NCI-H2196 (cell line): ENCODE results near the gene SMC2.
A peak's percentile ranks its signal among the peaks of the same experiment; 100 is the strongest.

Experiments used
- DNase-seq: peaks from one replicate; lab custom pipeline; 2025; ENCODE audit not compliant: unreplicated experiment; lab: John Stamatoyannopoulos, UW

The SMC2 gene

DNA sequence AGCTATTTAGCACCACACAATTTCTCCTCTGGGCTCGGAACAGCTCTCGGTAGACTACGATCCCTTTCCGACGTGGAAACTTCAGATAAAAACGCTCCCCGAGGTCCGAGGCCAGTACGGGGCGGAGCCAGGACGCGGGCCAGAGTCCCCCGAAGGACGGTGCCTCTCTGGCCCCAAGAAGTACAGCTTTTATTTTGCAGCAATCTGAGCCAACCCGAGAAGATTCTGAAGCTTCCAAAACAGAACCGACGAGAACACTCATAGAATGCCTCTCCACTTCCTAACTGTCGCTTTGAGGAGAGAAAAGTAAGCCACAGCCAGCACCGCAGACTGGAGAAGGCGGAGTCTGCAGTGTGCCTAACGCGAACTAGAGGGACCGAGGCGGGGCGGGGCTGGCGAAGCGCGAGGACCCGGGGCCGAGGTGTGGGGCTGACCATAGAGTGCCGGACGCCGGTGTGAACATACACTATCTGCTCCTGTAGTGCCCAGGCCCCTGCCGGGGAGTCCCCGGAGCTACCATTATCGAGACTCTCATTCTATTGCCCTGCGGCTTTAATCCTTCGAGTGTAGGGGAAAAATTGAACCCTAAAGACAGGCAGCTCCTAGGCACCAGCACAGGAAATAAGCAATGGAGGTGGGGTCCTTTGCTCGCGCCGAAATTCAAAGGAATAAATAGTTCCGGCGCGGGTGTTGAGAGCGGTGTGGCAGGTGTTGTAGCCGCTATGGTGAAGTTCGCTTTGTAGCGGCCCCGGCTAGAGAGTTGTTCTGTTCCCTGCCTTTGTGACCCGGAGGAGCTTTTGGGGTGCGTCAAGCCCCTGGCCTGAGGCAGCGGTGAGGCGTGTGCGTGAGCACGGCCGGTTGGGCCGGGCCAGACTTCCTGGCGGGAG is at the start of gene SMC2:
Gene SMC2, plus strand, starts transcription at position 663 of the 887 bp plus-strand sequence. CDS start 1,076 bp downstream, outside the sequence.
- peak; percentile 90 for DNase-seq

DNA sequence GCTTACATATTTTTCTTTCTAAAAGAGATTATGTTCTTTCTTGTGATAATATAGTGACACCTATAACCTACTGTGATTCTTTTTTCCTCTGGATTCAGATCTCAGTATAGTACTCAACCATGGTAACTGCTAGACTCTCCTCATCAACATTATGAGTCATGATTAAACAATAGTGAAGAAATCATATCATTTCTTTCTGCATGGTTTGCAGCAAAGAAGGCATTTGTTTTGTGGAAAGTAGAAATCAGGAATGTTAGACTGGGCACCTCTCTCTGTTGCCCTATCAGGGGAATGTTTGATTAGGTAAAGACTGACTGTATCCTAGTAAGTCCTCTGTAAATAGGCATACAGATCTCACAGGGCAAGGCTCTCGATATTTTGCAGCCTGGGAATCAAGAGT is 25.6 kb upstream of the SMC2 start:
- no peak for DNase-seq

DNA sequence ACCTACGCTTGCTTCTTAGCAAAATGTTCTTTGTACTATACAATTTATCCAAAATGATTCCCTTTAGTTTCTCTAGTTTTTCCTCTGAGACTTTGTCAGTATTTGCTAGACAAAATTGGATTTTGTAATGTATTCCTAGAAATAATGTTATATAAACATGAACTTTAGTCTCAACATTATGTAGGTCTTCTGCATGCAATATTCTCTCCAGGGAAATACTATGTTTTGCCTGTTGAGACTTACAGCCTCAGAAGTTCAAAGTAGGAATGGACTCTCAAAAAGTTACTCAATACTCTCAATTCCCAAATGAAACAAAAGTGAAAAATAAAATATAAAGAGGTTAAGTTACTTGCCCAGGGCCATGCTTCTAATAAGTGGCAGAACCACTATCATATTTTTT is 24.8 kb upstream of the SMC2 start:
- DNase-seq = no peak

DNA sequence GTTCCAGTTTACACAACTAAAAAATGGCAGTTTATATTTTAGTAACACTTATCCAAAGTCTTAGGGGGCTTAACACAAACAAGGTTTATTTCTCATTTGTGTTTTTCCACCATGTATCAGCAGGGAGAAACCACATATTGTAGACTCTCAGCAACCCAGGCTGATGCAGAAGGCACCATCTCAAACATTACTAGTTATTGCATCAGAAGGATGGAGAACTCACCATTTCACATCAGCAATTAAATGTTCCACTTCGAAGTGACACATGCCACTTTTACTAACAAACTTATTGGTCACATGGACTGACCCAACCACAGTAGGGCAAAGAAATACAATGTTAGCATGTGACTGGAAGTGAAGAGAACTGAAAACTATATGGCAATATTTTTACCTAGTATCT is 22.5 kb upstream of the SMC2 start:
- DNase-seq = no peak

DNA sequence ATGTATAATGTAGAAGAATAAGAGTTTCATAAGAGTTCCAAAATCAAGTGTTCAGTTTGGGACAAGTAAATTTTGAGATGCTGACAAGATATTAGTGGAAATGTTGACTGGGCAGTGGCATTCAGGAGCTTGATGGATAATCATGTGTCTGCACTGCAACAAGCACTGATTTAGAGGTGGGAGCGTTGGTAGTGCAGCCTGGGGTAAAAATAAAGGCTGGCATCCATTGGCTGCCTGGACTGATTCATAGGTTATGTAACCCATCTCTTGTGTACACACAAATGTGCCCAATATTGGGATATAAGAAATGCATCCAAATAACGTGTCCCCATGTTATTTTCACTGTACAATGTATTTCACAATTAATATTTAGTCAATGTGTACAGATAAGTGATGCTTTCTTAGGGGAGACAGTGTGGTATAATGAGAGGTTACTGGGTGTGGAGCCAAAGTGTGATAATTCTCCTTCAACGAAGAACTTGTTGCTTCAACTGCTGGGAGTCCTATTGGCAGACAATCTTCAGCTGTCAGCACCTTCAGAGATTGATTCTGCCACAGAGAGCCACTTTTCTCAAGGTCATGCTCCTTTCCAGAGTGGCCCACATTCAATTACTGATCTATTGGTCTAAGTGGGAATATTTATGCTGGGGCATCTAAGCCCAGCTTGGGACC is 20.9 kb upstream of the SMC2 start:
- DNase-seq = no peak

DNA sequence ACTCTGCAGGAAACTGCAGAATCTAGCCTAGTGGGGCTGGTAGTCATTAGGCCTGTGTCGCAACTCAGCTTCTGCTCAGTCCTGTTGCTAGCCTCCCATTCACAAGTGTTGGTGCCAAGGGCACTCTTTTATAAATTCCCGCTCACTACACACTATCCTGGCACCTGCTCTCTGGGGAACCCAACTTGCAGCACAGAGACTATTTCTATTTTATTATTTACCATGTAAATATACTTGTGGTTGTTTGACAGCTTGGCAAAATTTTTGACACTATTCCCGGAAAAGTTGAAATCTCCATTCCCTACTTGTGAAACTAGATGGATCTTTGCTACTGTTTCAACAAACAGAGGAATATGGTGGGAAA is 20.4 kb upstream of the SMC2 start:
- no peak for DNase-seq

DNA sequence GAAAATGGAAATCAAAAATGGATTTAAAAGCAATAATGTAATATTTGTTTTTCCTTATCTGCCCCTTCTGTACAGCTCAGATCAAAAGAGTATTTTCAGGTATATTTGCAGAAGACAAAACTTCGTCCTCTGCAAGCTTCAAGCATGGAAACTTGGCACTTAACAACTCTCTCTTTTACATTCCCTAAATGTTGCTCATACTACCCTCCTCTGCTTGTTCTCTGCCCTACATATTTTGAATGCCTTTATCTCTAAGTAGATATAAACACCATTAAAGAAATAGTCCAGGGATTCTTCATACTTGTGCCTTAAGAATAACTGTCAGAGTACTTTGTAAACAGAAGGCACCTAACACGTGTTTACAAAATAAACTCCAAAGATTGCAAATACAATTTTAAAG is 19.2 kb upstream of the SMC2 start:
- no peak for DNase-seq

DNA sequence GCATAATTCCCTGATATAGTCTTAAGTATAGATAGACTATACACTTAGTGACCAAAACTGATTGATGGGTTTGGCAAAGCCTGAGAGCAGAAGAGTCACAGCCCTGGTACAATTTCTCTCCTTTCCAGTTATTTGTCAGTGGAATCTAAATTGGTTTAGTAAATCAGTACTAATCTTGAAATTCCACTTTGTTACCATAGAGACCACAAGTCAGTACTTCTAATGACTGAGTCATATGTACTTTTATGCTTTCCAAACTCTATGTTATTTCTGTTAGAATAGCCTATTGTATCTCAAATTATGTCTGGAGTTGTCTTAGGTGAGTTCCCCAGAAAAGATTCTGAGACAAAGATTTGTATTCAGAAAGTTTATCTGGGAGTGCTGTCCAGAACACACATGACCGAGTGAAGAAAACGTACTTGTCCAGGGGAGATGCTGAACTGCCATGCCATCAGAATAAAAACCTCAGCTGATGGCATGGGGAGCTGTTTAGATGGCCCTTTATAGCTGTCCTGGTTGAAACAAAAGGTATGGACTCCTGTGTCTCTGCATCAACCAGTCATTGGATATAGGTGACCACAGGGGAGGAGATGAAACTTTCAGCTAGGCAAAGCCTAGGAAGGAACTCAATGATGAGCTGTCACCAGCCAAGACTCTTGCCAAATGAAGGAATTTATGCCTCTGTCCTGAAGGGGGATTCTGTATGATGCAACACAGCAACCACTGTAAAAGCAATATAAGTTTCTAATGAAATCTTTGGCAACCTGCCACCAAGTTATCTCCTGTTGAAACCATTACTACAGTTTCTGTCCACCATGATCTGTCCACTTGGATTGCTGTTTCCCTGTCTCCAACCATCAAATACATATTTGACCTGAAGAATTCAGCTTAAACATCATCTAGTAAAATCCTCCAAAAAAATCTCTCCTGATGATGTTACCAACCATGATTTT is 18.0 kb upstream of the SMC2 start:
- no peak for DNase-seq

DNA sequence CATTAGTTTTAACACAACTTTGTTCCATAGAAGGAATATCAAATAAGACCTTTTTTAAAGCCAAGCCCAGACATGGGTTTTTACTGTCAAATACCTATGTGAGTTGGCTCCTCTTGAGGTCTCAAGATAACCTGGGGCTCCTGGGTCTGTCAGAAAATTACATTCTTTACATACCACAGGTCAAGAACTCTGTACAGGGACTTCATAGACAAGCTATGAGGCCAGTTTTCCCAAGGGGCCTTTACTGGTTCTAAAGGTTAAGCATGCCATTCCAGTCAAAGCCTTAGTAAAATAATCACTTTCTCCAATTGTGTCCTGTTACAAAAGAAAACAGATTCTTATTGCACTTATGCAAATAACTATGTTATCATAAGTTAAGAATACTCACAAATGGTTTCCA is 15.5 kb upstream of the SMC2 start:
- DNase-seq = no peak

DNA sequence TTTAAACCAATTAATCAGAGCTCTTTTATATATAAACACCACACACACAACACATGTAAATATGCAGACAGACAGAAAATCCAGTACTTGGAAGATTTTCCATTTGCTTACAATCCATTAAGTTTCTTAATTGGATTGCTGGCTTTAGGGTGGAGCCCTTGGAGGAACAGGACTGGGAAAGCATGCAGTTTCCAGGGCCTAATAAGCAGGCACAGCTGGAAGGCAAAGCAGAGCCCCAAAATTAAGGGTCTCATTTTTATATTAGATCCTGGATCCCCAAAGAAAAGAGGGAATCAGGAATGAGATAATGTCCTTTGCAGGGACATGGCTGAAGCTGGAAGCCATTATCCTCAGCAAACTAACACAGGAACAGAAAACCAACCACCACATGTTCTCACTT is 13.1 kb upstream of the SMC2 start:
- no peak for DNase-seq

DNA sequence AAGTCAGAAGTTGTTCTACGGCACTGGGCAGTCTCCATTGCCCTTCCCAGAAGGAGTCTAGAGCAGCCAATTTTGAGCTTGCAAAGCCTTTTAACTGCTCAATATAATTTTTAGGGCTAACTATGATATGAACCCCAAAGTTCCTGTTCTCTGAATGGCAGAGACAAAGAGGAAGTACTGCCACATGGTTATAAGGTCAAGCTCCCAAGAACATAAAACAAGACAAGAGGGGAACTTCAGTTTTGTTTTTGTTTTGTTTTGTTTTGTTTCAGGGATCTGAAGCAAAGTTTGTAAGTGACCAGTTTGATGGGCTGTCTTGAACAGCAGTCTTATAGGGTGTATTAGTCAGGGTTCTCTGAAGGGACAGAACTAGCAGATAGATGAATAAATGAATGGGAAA is 11.9 kb upstream of the SMC2 start:
- DNase-seq = no peak

DNA sequence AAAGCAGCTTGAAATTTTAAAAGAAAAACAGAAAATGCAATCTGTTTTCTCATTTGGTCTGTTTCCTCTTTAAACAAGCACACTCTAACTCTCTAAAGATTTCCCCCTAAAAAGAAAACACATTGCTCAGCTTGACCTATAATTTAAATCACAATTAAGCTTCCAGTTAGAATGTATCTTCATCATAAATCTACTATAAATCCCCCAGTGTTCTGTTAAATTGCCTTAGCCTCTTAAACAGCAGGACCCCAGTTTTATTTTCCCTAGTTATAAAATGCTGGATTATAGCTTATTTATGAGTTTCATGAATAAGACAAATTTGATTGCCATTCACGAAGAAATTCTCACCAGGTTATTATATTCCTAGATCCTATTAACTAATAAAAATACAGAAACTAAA is 8.6 kb upstream of the SMC2 start:
- DNase-seq = no peak

DNA sequence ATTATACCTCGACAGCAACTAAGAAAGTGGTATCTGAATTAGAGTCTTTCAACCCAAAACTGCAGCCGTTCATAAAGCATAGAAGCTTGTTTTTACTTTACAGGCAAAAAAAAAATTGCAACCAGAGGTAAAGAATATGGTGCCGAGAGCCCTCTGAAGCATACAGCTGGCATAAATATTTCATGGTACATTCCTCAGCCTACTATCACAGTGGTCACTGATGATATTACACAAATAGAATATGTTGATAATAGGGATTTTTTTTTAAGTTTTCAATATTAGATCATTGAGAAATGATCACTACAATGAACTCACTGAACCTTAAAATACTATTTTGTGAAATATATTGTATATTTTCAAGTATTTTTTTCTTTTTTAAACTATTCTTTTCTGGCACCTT is 6.2 kb upstream of the SMC2 start:
- DNase-seq = no peak

DNA sequence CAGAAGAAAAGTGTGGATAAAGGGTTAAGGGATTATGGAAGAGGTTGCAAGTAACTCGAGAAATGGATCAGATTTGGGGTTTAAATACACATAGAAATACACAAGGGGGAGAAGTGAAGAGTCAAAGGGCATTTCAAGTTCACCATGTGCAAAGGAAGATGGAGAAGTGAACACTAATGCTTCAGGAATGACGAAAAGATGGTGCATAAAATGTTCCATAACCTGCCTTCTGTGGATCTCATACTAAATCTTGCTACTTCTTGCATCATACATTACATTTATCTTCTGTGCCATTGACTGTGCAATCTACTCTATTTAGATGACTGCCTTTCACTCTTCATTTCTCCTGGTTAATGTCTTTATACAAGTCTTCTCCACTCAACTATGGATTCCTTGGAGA is 5.7 kb upstream of the SMC2 start:
- no peak for DNase-seq

DNA sequence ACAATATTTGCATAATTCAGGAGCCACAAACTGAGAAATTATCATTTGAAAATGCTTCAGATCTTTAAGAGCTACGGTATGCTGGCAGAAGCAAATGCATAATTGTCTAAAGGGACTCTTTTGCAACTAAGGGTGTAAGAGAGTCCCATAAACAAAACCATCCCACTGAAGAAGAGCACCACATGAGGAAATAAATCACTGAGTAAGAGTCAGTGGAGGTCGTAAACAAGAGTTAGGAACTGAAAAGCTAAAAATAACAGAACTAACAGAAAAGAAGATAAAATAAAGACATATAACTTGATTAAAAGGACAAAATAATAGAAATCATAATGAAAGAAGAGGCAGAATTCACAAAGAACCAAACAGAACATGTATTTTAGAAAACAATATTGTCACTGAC is 3.5 kb upstream of the SMC2 start:
- DNase-seq = no peak

DNA sequence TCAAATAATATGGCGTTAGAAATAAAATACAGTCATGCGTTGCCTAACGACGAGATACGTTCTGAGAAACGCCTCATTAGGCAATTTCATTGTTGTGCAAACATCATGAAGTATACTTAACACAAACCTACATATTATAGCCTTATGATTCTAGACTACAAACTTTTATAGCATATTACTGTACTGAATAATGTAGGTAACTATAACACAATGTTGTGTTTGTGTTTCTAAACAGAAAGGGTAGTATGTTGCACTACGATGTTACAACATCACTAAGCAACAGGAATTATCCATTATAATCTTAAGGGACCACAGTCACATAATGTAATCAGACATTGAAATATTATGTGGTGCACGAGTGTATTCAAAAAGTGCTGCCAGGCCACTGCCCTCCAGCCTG is 3.0 kb upstream of the SMC2 start:
- peak; percentile 15 for DNase-seq

DNA sequence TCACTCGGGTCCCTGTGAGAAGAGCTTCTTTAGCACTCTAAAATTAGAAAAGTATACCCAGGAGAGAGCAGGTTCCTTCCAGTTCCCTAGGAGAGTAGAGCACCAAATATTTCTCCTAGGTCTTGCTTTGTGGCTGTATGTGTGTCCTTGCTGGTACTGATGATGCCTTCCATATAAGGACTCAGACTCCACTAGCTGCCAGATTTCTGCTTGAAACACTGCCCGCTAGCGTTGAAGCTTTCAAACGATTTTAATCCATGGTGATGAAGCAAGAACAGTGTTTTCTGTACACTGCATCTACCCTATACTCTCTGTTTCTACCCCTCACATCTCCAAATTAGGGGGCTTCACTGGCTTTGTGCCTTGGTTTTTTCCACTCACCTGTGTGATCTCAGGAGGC is 2.4 kb upstream of the SMC2 start:
- DNase-seq = peak; percentile 66

DNA sequence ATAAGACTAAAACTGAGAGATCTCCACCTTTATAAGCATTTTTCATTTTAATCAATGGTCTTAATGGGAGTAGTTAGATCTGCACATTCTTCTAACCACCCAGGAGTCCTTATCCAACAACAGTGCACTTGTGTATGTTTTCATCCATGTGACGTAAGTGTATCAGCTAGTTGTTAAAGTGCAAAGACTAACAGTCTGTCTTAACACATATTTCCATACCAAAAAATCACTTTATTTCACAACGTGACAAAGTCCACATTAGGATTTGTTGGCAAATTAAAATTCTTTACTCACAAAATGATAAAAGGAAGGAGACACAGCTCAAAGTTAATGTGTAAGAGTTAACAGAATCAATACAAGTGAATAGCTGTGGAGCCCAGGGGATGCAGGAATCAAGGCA is 1.9 kb upstream of the SMC2 start:
- no peak for DNase-seq

DNA sequence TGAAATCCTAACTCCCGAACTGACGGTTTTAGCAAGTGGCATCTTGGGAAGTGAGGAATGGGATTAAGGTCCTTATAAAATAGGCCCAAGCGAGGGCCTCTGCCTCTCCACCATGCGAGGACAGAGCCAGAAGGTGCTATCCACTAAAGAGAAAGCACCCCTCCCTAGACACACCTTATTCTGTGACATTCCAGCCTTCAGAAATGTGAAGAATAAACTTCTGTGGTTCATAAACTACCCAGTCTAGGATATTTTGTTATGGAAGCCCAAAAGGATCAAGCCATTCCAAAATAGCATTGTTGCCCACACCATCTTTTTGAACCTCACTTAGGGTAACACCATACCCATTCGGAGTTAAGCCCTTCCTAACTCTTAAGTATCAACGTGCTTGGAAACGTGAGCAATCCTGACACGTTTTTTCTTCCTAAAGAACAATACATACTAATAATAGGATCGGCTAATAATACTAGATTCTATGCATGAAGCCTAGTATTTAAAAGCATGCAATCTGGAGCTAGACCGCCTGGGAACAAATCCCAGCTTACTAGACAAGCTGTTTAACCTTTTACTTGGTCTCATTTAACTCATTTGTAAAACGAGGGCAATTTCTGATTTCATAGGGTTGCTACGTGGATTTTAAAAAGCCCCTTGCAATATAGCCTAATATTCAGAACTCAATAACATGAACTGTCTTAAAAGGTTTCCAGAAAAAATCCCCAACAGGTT is 1.1 kb upstream of the SMC2 start:
- no peak for DNase-seq

DNA sequence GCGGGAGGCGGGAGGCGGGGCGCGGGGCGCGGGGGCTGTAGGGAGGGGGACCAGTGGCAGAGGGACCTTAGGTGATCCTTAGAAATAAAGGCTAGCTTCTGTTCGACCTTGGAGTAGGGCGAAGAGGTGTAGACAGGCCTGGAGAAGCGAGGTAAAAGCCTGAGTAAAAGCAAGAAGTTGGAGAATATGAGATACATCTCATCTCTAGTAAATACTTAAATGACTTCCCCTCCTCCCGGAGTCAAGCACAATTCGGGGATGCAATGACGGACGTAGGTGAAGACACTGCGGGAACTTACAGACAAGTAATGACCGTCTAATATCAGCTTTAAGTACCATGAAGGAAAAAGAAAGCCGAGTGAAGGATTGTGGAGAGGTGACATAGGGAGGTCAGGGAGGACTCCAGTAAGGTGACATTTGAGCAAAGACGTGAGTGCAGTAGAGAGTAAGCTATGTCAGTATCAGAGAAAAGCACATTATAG is 466 bp downstream of the SMC2 start:
- no peak for DNase-seq

DNA sequence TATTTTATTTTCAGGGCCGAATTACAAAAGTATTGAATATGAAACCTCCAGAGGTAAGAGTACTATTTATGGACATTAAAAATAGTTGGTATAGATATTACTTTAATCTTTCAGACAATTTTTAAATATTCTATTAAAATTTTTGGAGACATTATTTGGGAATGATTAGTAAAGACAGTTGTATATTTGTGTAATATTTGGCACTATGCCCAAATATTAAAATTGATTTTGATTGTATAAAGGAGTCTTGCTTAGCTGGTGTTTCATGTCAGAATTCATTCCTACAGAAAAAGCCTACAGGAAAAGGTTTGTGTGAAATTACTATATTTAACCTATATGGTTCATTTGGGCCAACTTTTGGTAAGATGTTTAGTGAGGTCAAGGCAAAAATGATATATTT is 5.5 kb downstream of the SMC2 start:
- DNase-seq = no peak
